H9 (cell line): ENCODE results near the gene ANKDD1A. TPM values are rescaled to one million over a fixed set of nuclear protein-coding genes. Genes with fewer than 3 reads are reported as not detected.

Experiments used
- DNase-seq: peaks from one replicate; pipeline ENCODE4 v3.0.0-alpha.2; 2017
- H2AFZ ChIP-seq: one replicate; pipeline ENCODE4 v1.6.1; 2013; ENCODE audit warnings: mild to moderate bottlenecking, low read length, control low read depth, moderate library complexity
- H2AK5ac ChIP-seq: 2 replicates; pipeline ENCODE4 v1.6.1; 2013; ENCODE audit warnings: low read length, control low read depth, mixed read lengths; ENCODE audit not compliant: insufficient read length
- H2BK120ac ChIP-seq: one replicate; pipeline ENCODE4 v1.6.1; 2013; ENCODE audit warnings: low read depth, mild to moderate bottlenecking, low read length, control low read depth, inconsistent platforms; ENCODE audit not compliant: poor library complexity, severe bottlenecking
- H2BK12ac ChIP-seq: 2 replicates; pipeline ENCODE4 v1.6.1; 2013; ENCODE audit warnings: low read length, control low read depth, mixed read lengths, low read depth; ENCODE audit not compliant: insufficient read length
- H2BK15ac ChIP-seq: 2 replicates; pipeline ENCODE4 v1.6.1; 2013; ENCODE audit warnings: low read depth, low read length, control low read depth
- H2BK20ac ChIP-seq: one replicate; pipeline ENCODE4 v1.6.1; 2013; ENCODE audit warnings: low read depth, mild to moderate bottlenecking, low read length, control low read depth, inconsistent platforms; ENCODE audit not compliant: poor library complexity, severe bottlenecking
- H2BK5ac ChIP-seq: 2 replicates; pipeline ENCODE4 v1.6.1; 2013; ENCODE audit warnings: low read length, control low read depth, mixed read lengths; ENCODE audit not compliant: insufficient read length
- H3K14ac ChIP-seq: 2 replicates; pipeline ENCODE4 v1.6.1; 2013; ENCODE audit warnings: low read length, control low read depth; ENCODE audit not compliant: insufficient read depth
- H3K18ac ChIP-seq: 2 replicates; pipeline ENCODE4 v1.6.1; 2013; ENCODE audit warnings: low read depth, mild to moderate bottlenecking, mixed read lengths, low read length, control low read depth; ENCODE audit not compliant: insufficient read length
- H3K23ac ChIP-seq: 2 replicates; pipeline ENCODE4 v1.6.1; 2013; ENCODE audit warnings: low read length, control low read depth, mixed read lengths, low read depth; ENCODE audit not compliant: insufficient read length
- H3K23me2 ChIP-seq: 2 replicates; pipeline ENCODE4 v1.6.1; 2013; ENCODE audit warnings: low read depth, mild to moderate bottlenecking, mixed read lengths, low read length, control low read depth; ENCODE audit not compliant: insufficient read length, poor library complexity, severe bottlenecking
- H3K27ac ChIP-seq: 2 replicates; pipeline ENCODE4 v1.5.1; 2013; ENCODE audit warnings: low read length, control low read depth, mixed read lengths, low read depth; ENCODE audit not compliant: insufficient read length
- H3K27me3 ChIP-seq: 2 replicates; pipeline ENCODE4 v1.6.1; 2013; ENCODE audit warnings: low read length, control low read depth, inconsistent platforms; ENCODE audit not compliant: insufficient read depth
- H3K4ac ChIP-seq: 2 replicates; pipeline ENCODE4 v1.6.1; 2013; ENCODE audit warnings: low read depth, mild to moderate bottlenecking, control low read depth, inconsistent platforms, low read length, moderate library complexity
- H3K4me1 ChIP-seq: 2 replicates; pipeline ENCODE4 v1.6.1; 2013; ENCODE audit warnings: low read length, control low read depth, inconsistent platforms; ENCODE audit not compliant: insufficient read depth
- H3K4me2 ChIP-seq: 2 replicates; pipeline ENCODE4 v1.6.1; 2013; ENCODE audit warnings: low read length, control low read depth, mixed read lengths; ENCODE audit not compliant: insufficient read length, insufficient read depth
- H3K56ac ChIP-seq: 2 replicates; pipeline ENCODE4 v1.6.1; 2013; ENCODE audit warnings: low read depth, mild to moderate bottlenecking, mixed read lengths, low read length, control low read depth; ENCODE audit not compliant: insufficient read length
- H3K79me1 ChIP-seq: 2 replicates; pipeline ENCODE4 v1.6.1; 2013; ENCODE audit warnings: low read depth, mild to moderate bottlenecking, moderate library complexity, low read length, control low read depth, inconsistent platforms; ENCODE audit not compliant: insufficient read depth, poor library complexity, severe bottlenecking
- H3K79me2 ChIP-seq: 2 replicates; pipeline ENCODE4 v1.6.1; 2013; ENCODE audit warnings: low read length, control low read depth, inconsistent platforms; ENCODE audit not compliant: insufficient read depth
- H3K9ac ChIP-seq: 2 replicates; pipeline ENCODE4 v1.6.1; 2013; ENCODE audit warnings: low read length, control low read depth, mixed read lengths; ENCODE audit not compliant: insufficient read length; ENCODE audit errors: extremely low read depth
- H3K9me3 ChIP-seq: one replicate; pipeline ENCODE4 v1.6.1; 2013; ENCODE audit warnings: low read depth, low read length, inconsistent platforms; ENCODE audit not compliant: control insufficient read depth
- H3T11ph ChIP-seq: one replicate; pipeline ENCODE4 v1.6.1; 2013; ENCODE audit warnings: mild to moderate bottlenecking, low read length, control low read depth, inconsistent platforms
- H4K20me1 ChIP-seq: one replicate; pipeline ENCODE4 v1.6.1; 2013; ENCODE audit not compliant: control insufficient read depth, insufficient read length, insufficient read depth
- H4K5ac ChIP-seq: 2 replicates; pipeline ENCODE4 v1.6.1; 2013; ENCODE audit warnings: low read depth, mild to moderate bottlenecking, mixed read lengths, low read length, control low read depth; ENCODE audit not compliant: insufficient read length
- H4K8ac ChIP-seq: replicated peaks from 2 replicates; pipeline ENCODE4 v1.6.1; 2013; ENCODE audit warnings: low read length, control low read depth, mixed read lengths, low read depth; ENCODE audit not compliant: insufficient read length
- H4K91ac ChIP-seq: 2 replicates; pipeline ENCODE4 v1.6.1; 2013; ENCODE audit warnings: low read depth, mild to moderate bottlenecking, moderate library complexity, mixed read lengths, low read length, control low read depth; ENCODE audit not compliant: insufficient read length
- H3K27ac Mint-ChIP-seq, 3 experiments: 2 replicates in 2 of 3; 3 replicates in 1 of 3; pipeline ENCODE4 v1.8.0; 2020 to 2021; ENCODE audit warnings: mixed read lengths in 3 of 3, mild to moderate bottlenecking in 1 of 3, moderate library complexity in 1 of 3
- H3K27me3 Mint-ChIP-seq: 2 replicates; pipeline ENCODE4 v1.8.0; 2021; ENCODE audit warnings: low read depth, mild to moderate bottlenecking, moderate library complexity, mixed read lengths
- H3K36me3 Mint-ChIP-seq, 3 experiments: 2 replicates in 2 of 3; 3 replicates in 1 of 3; pipeline ENCODE4 v1.8.0; 2020 to 2021; ENCODE audit warnings: low read depth in 3 of 3, mixed read lengths in 3 of 3; ENCODE audit not compliant: insufficient read depth in 1 of 3
- H3K4me1 Mint-ChIP-seq, 2 experiments: 2 replicates each; pipeline ENCODE4 v1.8.0; 2020; ENCODE audit warnings: mixed read lengths in 2 of 2
- H3K4me3 Mint-ChIP-seq, 2 experiments: 2 replicates in 1 of 2; 3 replicates in 1 of 2; pipeline ENCODE4 v1.8.0; 2020 to 2021; ENCODE audit warnings: mild to moderate bottlenecking in 2 of 2, mixed read lengths in 2 of 2, moderate library complexity in 1 of 2
- H3K9me3 Mint-ChIP-seq, 2 experiments: 2 replicates in 1 of 2; 3 replicates in 1 of 2; pipeline ENCODE4 v1.8.0; 2020; ENCODE audit warnings: mild to moderate bottlenecking in 2 of 2, mixed read lengths in 2 of 2, moderate library complexity in 1 of 2
- CTCF ChIP-seq: fragments of 200-600 bp; sonication (generic); conservative IDR thresholded peaks from 3 replicates; pipeline ENCODE4 v1.8.0; 2021; ENCODE audit warnings: antibody characterized with exemption, mild to moderate bottlenecking
- WGBS: extraction: QIAGEN DNeasy Blood & Tissue Kit; methylation state at CpG from one replicate; pipeline ENCODE4 v1.1.7; 2013; ENCODE audit warnings: missing lambda C conversion rate, low lambda C conversion rate, mixed read lengths; ENCODE audit not compliant: insufficient read length; ENCODE audit errors: extremely low coverage; 5-methylcytosine and 5-hydroxymethylcytosine counted together
- total RNA-seq: library from RNA; stranded (reverse); gene quantifications from 2 replicates; pipeline ENCODE4 v1.2.1, GENCODE V29; 2021

Gene ANKDD1A
- total RNA-seq, 1 experiment from 2014 or later: 3.7 TPM

DNA sequence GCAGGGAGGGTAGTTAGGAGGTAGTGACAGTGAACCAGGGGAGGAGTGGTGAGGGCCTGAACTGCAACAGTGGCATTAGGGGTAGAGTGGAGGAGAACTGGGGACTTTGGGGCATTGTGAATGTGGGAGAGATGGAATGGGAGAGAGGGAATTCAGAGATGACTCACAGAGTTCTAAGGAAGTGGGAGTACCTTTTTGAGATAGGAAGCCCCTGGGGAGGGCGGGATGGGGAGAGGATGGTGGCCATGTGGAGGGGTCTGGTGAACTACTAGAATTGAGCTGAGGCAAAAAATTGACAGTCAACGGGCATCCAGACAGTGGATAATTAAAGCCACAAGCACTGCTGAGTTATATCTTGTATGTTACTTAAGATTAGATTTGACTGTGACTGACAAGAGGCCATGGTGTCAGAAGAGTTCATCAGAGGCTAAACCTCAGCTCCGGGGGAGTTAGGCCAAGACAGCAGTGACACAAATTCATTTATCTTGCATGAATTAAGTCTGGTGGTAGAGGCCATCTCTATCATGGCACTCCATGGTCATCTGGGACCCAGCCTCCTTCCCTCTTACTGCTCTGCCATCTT, 36.0 kb upstream of the ANKDD1A start:
- Histone ChIP-seq H3K56ac (no peak overlapping the region), H3K14ac (no peak overlapping the region), H3K23ac (no peak overlapping the region), H3K79me1 (no peaks in the 10 kb centered on the region), H4K20me1 (no peaks in the 10 kb centered on the region), H3K23me2 (no peaks in the 10 kb centered on the region), H2AFZ (no peak overlapping the region), H2BK120ac (no peak overlapping the region), H3K9ac (no peak overlapping the region), H3K27me3 (peaks cover 3% of the 10 kb centered on the region; the same call in 1 of the 2 replicates), H3K9me3 (no peaks in the 10 kb centered on the region), H3K18ac (no peak overlapping the region), H4K91ac (no peak overlapping the region), H4K5ac (no peak overlapping the region), H3T11ph (no peak overlapping the region), H2BK20ac (no peak overlapping the region), H2BK15ac (no peak overlapping the region), H3K27ac (no peak overlapping the region), H2BK5ac (no peak overlapping the region), H3K4ac (no peak overlapping the region), H2BK12ac (no peak overlapping the region), H3K4me2 (no peak overlapping the region), H3K79me2 (no peaks in the 10 kb centered on the region), H4K8ac (no peak overlapping the region), H3K4me1 (peaks cover 13% of the 10 kb centered on the region), H2AK5ac (no peak overlapping the region)
- no peaks in the 10 kb centered on the region for H3K36me3 Mint-ChIP-seq
- no peaks in the 10 kb centered on the region for H3K9me3 Mint-ChIP-seq
- peaks cover 2% of the 10 kb centered on the region; the same call in 1 of the 2 replicates for H3K27me3 Mint-ChIP-seq
- no peak overlapping the region for H3K27ac Mint-ChIP-seq
- H3K4me3 Mint-ChIP-seq: no peak overlapping the region
- no peak for DNase-seq
- peaks cover 19 to 33% of the 10 kb centered on the region in 2 experiments for H3K4me1 Mint-ChIP-seq
- no peak for TF ChIP-seq CTCF
- WGBS: no CpG with 5 or more reads among the region's 3 CpGs
